ENCODE data around the gene UBXN10. TPM values are rescaled to one million over a fixed set of nuclear protein-coding genes. Genes with fewer than 3 reads are reported as not detected.

Gene UBXN10
- under 1 TPM in 5 of 6 donors, not detected in 1; 0.06 to 0.82 (median 0.16) TPM for polyA plus RNA-seq (ENCODE audit: low read depth in 6 of 6)

DNA sequence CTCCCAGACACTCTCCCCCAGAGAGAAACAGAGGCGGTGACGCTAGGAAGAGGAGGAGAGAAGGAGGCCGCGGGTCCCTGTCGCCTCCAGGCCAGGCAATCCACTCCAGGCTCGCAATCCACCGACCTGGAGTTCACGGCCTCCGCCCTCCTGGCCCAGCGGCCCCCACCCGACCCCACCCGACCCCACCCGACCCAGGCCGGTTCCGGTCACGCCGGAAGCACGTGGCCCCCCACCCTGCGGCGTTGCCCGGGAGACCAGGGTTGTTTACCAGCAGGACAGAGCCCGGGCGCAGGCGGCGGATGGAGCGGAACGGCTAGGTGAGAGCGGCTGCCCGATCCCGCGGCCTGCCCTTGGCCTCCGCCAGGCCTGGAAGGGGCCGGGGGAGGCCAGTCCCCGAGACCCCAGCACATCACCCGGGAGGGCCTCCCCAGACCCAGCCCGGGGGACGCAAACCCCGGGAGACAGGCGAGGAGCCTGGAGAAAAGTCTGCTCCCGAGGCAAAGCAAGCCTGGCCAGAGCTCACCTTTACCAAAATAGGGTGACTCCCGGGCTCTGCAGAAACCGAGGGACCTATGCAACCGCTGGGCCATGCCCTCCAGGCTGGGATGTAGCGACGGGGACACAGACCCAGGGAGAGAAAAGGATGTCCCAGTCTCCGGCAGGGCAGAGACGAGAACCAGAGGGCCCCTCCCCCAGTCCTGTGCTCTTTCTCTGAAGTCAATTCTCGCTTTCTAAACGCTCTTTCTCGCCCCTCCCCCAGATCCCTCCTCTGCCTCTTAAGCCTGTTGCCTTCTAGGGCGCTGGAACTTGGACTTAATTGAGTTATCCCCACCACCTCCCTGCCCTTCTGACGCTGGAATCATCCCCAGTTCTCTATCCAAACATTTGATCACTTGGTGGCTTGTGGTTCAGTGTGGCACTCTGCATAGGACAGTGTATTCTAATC, at the start of gene UBXN10, which contains the start of gene PLA2G2C:
UBXN10 (plus strand) TSS at position 263 of the 949 bp plus-strand sequence. CDS start 4,466 bp downstream, outside the sequence.
PLA2G2C (minus strand) TSS at position 685 of the 949 bp plus-strand sequence. CDS start 9,155 bp downstream, outside the sequence.
- H3K9me3 Mint-ChIP-seq = peaks cover 0 to 2% (median 0%) of the 10 kb centered on the region in 7 donors
- H3K4me3 Mint-ChIP-seq = peak within 1 kb of the TSS; percentile 60 to 87 (median 80)
- H3K36me3 Mint-ChIP-seq = peaks cover 0 to 7% of the 10 kb centered on the region in 2 donors
- DNase-seq = peak; percentile 52
- peak within 1 kb of the TSS; percentile 56 to 94 (median 80) for H3K27ac Mint-ChIP-seq
- peak; percentile 77 to 84 for ATAC-seq (ENCODE audit: low read depth in 2 of 2)
- H3K4me1 Mint-ChIP-seq = peaks cover 23 to 24% (median 24%) of the 10 kb centered on the region in 3 donors
- H3K27me3 Mint-ChIP-seq = peaks cover 62 to 70% (median 62%) of the 10 kb centered on the region in 3 donors

DNA sequence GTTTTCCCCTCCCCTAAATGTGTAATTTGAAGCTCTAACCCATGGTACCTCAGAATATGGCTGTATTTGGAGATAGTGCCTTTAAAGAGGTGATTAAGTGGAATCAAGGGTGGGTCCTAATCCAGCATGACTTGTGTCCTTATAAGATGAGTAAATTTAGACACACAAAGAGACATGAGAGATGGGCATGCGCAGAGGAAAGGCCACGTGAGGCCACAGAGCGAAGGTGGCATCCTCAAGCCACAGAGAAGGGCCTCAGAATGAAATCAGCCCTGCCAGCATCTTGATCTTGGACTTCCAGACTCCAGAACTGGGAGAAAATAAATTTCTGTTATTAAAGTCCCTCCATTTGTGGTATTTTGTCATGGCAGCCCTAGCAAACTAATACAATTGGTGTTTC, 49.6 kb upstream of the UBXN10 start:
- Mint-ChIP-seq H3K4me3 (no peak overlapping the region), H3K27me3 (peaks cover 16 to 29% (median 25%) of the 10 kb centered on the region in 3 donors), H3K9me3 (peaks cover 0 to 6% (median 0%) of the 10 kb centered on the region in 7 donors), H3K27ac (no peak overlapping the region), H3K36me3 (no peaks in the 10 kb centered on the region), H3K4me1 (peaks cover 0 to 18% (median 6%) of the 10 kb centered on the region in 3 donors)
- ATAC-seq (ENCODE audit: low read depth in 2 of 2) (no peak), DNase-seq (no peak)

DNA sequence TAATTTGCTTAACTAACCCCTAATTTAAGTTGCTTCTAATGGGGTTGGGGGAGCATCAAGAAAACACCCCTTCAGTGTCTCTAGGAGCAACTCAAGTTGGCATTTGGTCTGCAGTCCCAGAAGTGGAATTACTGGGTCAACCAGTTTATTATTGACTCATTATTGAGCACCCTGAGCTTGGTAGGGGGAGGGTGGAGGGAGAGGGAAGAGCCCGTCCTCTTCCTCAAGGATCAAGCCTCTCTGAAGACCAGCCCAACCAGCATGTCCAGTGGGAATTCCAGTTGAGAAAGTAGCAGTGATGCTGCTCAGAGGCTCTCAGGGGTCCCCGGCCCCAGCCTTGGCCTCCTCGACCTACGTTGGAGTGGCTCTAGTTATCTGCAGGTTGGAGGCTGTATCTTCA, 48.8 kb upstream of the UBXN10 start:
- H3K4me1 Mint-ChIP-seq = peaks cover 0 to 18% (median 7%) of the 10 kb centered on the region in 3 donors
- peaks cover 0 to 3% (median 0%) of the 10 kb centered on the region in 7 donors for H3K9me3 Mint-ChIP-seq
- H3K27me3 Mint-ChIP-seq = peaks cover 18 to 32% (median 32%) of the 10 kb centered on the region in 3 donors
- H3K27ac Mint-ChIP-seq = no peak overlapping the region
- DNase-seq = no peak
- no peak for ATAC-seq (ENCODE audit: low read depth in 2 of 2)
- no peaks in the 10 kb centered on the region for H3K36me3 Mint-ChIP-seq
- H3K4me3 Mint-ChIP-seq = no peak overlapping the region

DNA sequence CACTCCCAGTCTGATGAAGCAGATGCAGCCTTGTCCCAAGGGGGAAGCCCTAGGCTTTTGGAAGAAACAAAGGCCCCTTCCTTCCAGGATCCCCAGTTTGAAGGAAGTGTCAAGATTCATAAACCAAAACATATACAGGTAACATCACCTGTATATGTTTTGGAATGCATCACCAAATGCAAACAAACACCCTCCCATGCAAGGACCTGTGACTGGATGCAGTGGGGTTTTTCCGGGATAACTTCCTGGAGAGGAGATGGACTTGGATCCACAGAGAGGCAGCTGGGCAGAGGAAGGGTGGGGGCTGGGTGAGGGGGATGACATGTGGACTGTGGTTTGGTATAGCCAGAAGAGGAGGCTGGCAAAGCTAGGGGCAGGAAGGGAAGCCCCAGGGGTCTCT, 48.3 kb upstream of the UBXN10 start:
- Mint-ChIP-seq H3K9me3 (peaks cover 0 to 3% (median 0%) of the 10 kb centered on the region in 7 donors), H3K27me3 (peaks cover 18 to 35% (median 34%) of the 10 kb centered on the region in 3 donors), H3K4me3 (no peak overlapping the region), H3K4me1 (peaks cover 0 to 18% (median 7%) of the 10 kb centered on the region in 3 donors), H3K36me3 (no peaks in the 10 kb centered on the region), H3K27ac (no peak overlapping the region)
- no peak for ATAC-seq (ENCODE audit: low read depth in 2 of 2)
- no peak for DNase-seq

GRCh38 chr1:20138346-20138745, 47.5 kb upstream of the UBXN10 start:
- Mint-ChIP-seq H3K36me3 (no peaks in the 10 kb centered on the region), H3K4me1 (peaks cover 0 to 18% (median 7%) of the 10 kb centered on the region in 3 donors), H3K9me3 (peaks cover 0 to 3% (median 0%) of the 10 kb centered on the region in 7 donors), H3K27me3 (peaks cover 18 to 35% (median 35%) of the 10 kb centered on the region in 3 donors), H3K27ac (peak overlapping the region in 1 of 6 donors; percentile 34), H3K4me3 (peak overlapping the region in 1 of 8 donors; percentile 55)
- ATAC-seq (ENCODE audit: low read depth in 2 of 2) (no peak), DNase-seq (no peak)

DNA sequence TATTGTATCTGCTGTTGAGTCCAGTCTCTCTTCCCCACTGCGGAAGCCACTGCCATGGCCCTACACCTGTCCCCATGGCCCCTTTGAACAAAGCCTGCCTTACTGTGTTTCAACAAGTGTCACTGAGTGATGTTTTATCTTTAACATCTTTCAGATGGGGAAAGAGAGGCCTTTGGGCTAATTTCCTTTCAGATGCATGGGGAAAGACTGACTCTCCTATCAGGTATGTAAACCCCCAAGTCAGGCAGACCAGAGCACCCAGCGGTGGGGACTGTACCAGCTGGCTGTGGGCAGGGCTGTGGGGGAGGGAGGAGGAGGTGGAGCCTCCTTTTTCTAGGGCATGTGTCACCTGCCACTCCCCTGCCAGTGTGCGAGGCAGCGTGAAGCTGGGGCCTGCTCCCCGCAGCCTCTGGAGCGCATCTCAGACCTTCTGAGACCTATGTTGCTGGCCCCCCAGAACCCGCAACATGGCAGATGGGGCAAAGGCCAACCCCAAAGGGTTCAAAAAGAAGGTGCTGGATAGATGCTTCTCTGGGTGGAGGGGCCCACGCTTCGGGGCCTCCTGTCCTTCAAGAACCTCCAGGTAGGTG, 46.8 kb upstream of the UBXN10 start, which contains the start of gene PLA2G2F:
PLA2G2F (plus strand) TSS at position 363 of the 590 bp plus-strand sequence; CDS start at position 468, 105 bp downstream.
- no peak for DNase-seq
- ATAC-seq (ENCODE audit: low read depth in 2 of 2) = no peak
- peaks cover 0 to under 1% (median 0%) of the 10 kb centered on the region in 7 donors for H3K9me3 Mint-ChIP-seq
- no peaks in the 10 kb centered on the region for H3K36me3 Mint-ChIP-seq
- peaks cover 18 to 34% (median 31%) of the 10 kb centered on the region in 3 donors for H3K27me3 Mint-ChIP-seq
- peak within 1 kb of the TSS in 1 of 8 donors; percentile 55 for H3K4me3 Mint-ChIP-seq
- peak within 1 kb of the TSS in 1 of 6 donors; percentile 34 for H3K27ac Mint-ChIP-seq
- peaks cover 0 to 18% (median 7%) of the 10 kb centered on the region in 3 donors for H3K4me1 Mint-ChIP-seq

- no peak for DNase-seq
- H3K27me3 Mint-ChIP-seq = peaks cover 18 to 31% (median 27%) of the 10 kb centered on the region in 3 donors
- H3K9me3 Mint-ChIP-seq = no peaks in the 10 kb centered on the region
- H3K4me1 Mint-ChIP-seq = peaks cover 0 to 18% (median 7%) of the 10 kb centered on the region in 3 donors
- no peak overlapping the region for H3K4me3 Mint-ChIP-seq
- no peaks in the 10 kb centered on the region for H3K36me3 Mint-ChIP-seq
- H3K27ac Mint-ChIP-seq = peak overlapping the region in 1 of 6 donors; percentile 57
- ATAC-seq (ENCODE audit: low read depth in 2 of 2) = no peak
Measured at GRCh38 chr1:20139776-20140612, 45.9 kb upstream of the UBXN10 start.

GRCh38 chr1:20141001-20141400, 44.9 kb upstream of the UBXN10 start:
- peaks cover 16 to 31% (median 27%) of the 10 kb centered on the region in 3 donors for H3K27me3 Mint-ChIP-seq
- no peak overlapping the region for H3K4me3 Mint-ChIP-seq
- DNase-seq (no peak), ATAC-seq (ENCODE audit: low read depth in 2 of 2) (no peak)
- H3K9me3 Mint-ChIP-seq = no peaks in the 10 kb centered on the region
- H3K4me1 Mint-ChIP-seq = peaks cover 0 to 18% (median 7%) of the 10 kb centered on the region in 3 donors
- peak overlapping the region in 1 of 6 donors; percentile 41 for H3K27ac Mint-ChIP-seq
- no peaks in the 10 kb centered on the region for H3K36me3 Mint-ChIP-seq

DNA sequence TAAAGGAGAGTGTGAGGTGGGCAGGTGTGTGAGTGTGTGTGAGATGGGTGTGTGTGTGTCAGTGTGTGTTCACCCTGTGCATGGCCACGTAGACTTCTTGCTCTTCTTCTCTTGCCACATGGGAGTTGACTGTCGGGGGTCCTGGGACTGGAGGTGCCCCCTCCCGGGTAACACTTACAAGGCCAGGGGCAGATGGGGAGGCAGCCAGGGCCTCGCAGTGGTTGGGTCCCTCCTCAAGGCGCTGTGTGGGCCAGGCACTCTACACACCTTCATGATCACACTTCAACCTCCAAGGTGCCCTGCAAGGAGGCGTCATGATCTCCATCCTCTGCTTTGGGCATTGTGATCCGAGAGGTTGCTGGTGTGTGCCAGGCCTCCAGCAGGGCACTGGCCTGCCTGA, 44.4 kb upstream of the UBXN10 start:
- Mint-ChIP-seq H3K9me3 (no peaks in the 10 kb centered on the region), H3K27ac (peak overlapping the region in 1 of 6 donors; percentile 41), H3K4me1 (peaks cover 0 to 18% (median 7%) of the 10 kb centered on the region in 3 donors), H3K27me3 (peaks cover 12 to 31% (median 27%) of the 10 kb centered on the region in 3 donors), H3K36me3 (no peaks in the 10 kb centered on the region), H3K4me3 (no peak overlapping the region)
- DNase-seq = no peak
- no peak for ATAC-seq (ENCODE audit: low read depth in 2 of 2)

- H3K9me3 Mint-ChIP-seq = no peaks in the 10 kb centered on the region
- peak overlapping the region in 1 of 6 donors; percentile 33 for H3K27ac Mint-ChIP-seq
- peaks cover 0 to 18% (median 7%) of the 10 kb centered on the region in 3 donors for H3K4me1 Mint-ChIP-seq
- DNase-seq (no peak), ATAC-seq (ENCODE audit: low read depth in 2 of 2) (no peak)
- H3K36me3 Mint-ChIP-seq = no peaks in the 10 kb centered on the region
- no peak overlapping the region for H3K4me3 Mint-ChIP-seq
- peaks cover 12 to 31% (median 27%) of the 10 kb centered on the region in 3 donors for H3K27me3 Mint-ChIP-seq
Measured at GRCh38 chr1:20142001-20142710, 43.7 kb upstream of the UBXN10 start.

DNA sequence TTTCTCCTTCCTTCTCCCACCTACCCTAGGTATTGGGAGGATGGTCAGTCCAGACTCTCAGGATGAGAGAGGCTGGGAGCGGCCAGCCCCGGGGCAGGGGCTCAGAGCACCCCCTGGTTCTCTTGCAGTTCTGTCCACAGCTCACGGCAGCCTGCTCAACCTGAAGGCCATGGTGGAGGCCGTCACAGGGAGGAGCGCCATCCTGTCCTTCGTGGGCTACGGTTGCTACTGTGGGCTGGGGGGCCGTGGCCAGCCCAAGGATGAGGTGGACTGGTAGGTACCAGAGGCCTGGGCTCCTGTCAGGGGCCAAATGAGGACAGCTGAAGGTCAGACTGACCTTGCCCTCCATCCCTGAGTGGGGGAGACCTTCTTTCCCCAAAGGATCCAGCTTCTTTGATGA, 42.6 kb upstream of the UBXN10 start:
- no peaks in the 10 kb centered on the region for H3K36me3 Mint-ChIP-seq
- H3K4me1 Mint-ChIP-seq = peaks cover 0 to 18% (median 7%) of the 10 kb centered on the region in 3 donors
- no peak overlapping the region for H3K4me3 Mint-ChIP-seq
- no peaks in the 10 kb centered on the region for H3K9me3 Mint-ChIP-seq
- H3K27me3 Mint-ChIP-seq = peaks cover 9 to 28% (median 23%) of the 10 kb centered on the region in 3 donors
- no peak for DNase-seq
- ATAC-seq (ENCODE audit: low read depth in 2 of 2) = no peak
- no peak overlapping the region for H3K27ac Mint-ChIP-seq
